ENCODE results near the gene ANKRD24.

- TF ChIP-seq POLR2A (IDR thresholded peaks at IDR 0.05; ENCODE audit: low read length) (no peak), GATA1 (IDR thresholded peaks at IDR 0.05; ENCODE audit: low read depth, low read length) (no peak)
Measured at GRCh38 chr19:4256563-4256962, 74.1 kb downstream of the ANKRD24 start.

All from erythroblast (primary cell).